WERI-Rb-1 (cell line): ENCODE data around the gene PKIB.

Experiments used
- DNase-seq: peaks from one replicate; pipeline ENCODE4 v3.0.0-alpha.2; 2020
- H3K27ac ChIP-seq: fragments of 250-450 bp; sonication (Bioruptor Pico); 2 replicates; pipeline ENCODE4 v1.5.1; 2020; ENCODE audit warnings: mild to moderate bottlenecking, moderate library complexity
- H3K27me3 ChIP-seq: fragments of 250-450 bp; sonication (Bioruptor Pico); 2 replicates; pipeline ENCODE4 v1.5.1; 2021; ENCODE audit warnings: mild to moderate bottlenecking, low read depth, moderate library complexity; ENCODE audit not compliant: insufficient read depth, severe bottlenecking
- H3K36me3 ChIP-seq: fragments of 250-450 bp; sonication (Bioruptor Pico); 2 replicates; pipeline ENCODE4 v1.5.1; 2020; ENCODE audit warnings: mild to moderate bottlenecking, moderate library complexity
- H3K4me3 ChIP-seq: 2 replicates; pipeline ENCODE4 v1.5.1; 2011; ENCODE audit warnings: low read depth, mild to moderate bottlenecking, control low read depth, low read length
- H3K9me3 ChIP-seq: fragments of 250-450 bp; sonication (Bioruptor Pico); 2 replicates; pipeline ENCODE4 v1.5.1; 2021; ENCODE audit warnings: mild to moderate bottlenecking, moderate library complexity; ENCODE audit not compliant: severe bottlenecking
- CTCF ChIP-seq: IDR thresholded peaks from 2 replicates; pipeline ENCODE4 v1.5.1; 2011; ENCODE audit warnings: low read depth, mild to moderate bottlenecking, control low read depth, inconsistent platforms, low read length

PKIB gene

GRCh38 chr6:122669418-122669817, 59.2 kb downstream of the PKIB start:
- Histone ChIP-seq H3K27me3 (no peaks in the 10 kb centered on the region), H3K4me3 (no peak overlapping the region), H3K36me3 (peaks cover 15% of the 10 kb centered on the region), H3K27ac (no peak overlapping the region), H3K9me3 (no peaks in the 10 kb centered on the region)
- TF ChIP-seq CTCF: no peak
- no peak for DNase-seq

- Histone ChIP-seq H3K9me3 (no peaks in the 10 kb centered on the region), H3K4me3 (no peak overlapping the region), H3K27ac (no peak overlapping the region), H3K36me3 (peaks cover 17% of the 10 kb centered on the region), H3K27me3 (no peaks in the 10 kb centered on the region)
- no peak for DNase-seq
- no peak for TF ChIP-seq CTCF
Observed at GRCh38 chr6:122669868-122670267, 59.7 kb downstream of the PKIB start.

- peaks cover 25% of the 10 kb centered on the region for H3K36me3 ChIP-seq
- DNase-seq: no peak
- H3K4me3 ChIP-seq: no peak overlapping the region
- no peaks in the 10 kb centered on the region for H3K27me3 ChIP-seq
- H3K27ac ChIP-seq: no peak overlapping the region
- peaks cover 3% of the 10 kb centered on the region for H3K9me3 ChIP-seq
- no peak for TF ChIP-seq CTCF
Observed at GRCh38 chr6:122671251-122671650, 61.0 kb downstream of the PKIB start.

GRCh38 chr6:122673343-122673961, 63.2 kb downstream of the PKIB start:
- peaks cover 3% of the 10 kb centered on the region for H3K9me3 ChIP-seq
- TF ChIP-seq CTCF: no peak
- H3K36me3 ChIP-seq: peaks cover 30% of the 10 kb centered on the region
- DNase-seq: no peak
- H3K27ac ChIP-seq: no peak overlapping the region
- H3K4me3 ChIP-seq: no peak overlapping the region
- H3K27me3 ChIP-seq: no peaks in the 10 kb centered on the region

GRCh38 chr6:122676146-122676545, 65.9 kb downstream of the PKIB start:
- Histone ChIP-seq H3K27ac (no peak overlapping the region), H3K36me3 (peaks cover 39% of the 10 kb centered on the region), H3K4me3 (no peak overlapping the region), H3K9me3 (peaks cover 3% of the 10 kb centered on the region), H3K27me3 (no peaks in the 10 kb centered on the region)
- no peak for TF ChIP-seq CTCF
- no peak for DNase-seq

GRCh38 chr6:122676688-122677087, 66.5 kb downstream of the PKIB start:
- H3K27ac ChIP-seq: no peak overlapping the region
- H3K4me3 ChIP-seq: no peak overlapping the region
- peaks cover 3% of the 10 kb centered on the region for H3K9me3 ChIP-seq
- no peaks in the 10 kb centered on the region for H3K27me3 ChIP-seq
- no peak for DNase-seq
- no peak for TF ChIP-seq CTCF
- H3K36me3 ChIP-seq: peaks cover 39% of the 10 kb centered on the region
